CD4-positive, alpha-beta T cell treated with Interleukin-1 beta for 1 hour (primary cell): Measurements from ENCODE around the gene STX1B.

Source experiments
- DNase-seq, 2 donors: peaks; one replicate each; pipeline ENCODE4 v3.0.0-alpha.2; 2020 to 2022

The STX1B gene

GRCh38 chr16:30995927-30996323 is 14.5 kb downstream of the STX1B start:
- DNase-seq = no peak

- DNase-seq = no peak
Observed at GRCh38 chr16:30992931-30993816, 17.3 kb downstream of the STX1B start.

DNA sequence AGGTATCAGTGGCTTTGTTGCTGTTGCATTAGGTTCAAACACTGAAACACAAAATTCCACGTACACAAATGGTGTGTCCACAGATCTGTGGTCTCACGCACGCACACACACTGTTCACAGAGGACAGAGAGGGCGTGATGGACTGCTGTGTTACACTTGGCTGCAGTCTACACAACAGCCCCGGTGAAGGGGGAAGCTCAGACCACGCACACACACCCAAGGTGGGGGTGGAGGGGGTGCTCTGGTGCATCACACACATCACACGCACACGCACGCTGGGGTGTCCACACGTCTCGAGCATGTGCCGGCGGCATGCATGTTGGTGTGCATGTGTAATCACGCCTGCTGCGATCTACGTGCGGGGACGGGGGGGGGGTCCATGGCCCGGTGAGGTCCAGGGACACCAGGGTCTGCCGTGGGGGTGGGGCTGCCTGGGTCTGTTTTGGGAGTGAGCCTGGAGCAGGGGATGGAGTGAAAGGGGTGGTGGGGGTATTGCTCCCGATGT is 18.1 kb downstream of the STX1B start:
- no peak for DNase-seq

GRCh38 chr16:30991052-30991451 is 19.4 kb downstream of the STX1B start:
- DNase-seq = no peak

DNA sequence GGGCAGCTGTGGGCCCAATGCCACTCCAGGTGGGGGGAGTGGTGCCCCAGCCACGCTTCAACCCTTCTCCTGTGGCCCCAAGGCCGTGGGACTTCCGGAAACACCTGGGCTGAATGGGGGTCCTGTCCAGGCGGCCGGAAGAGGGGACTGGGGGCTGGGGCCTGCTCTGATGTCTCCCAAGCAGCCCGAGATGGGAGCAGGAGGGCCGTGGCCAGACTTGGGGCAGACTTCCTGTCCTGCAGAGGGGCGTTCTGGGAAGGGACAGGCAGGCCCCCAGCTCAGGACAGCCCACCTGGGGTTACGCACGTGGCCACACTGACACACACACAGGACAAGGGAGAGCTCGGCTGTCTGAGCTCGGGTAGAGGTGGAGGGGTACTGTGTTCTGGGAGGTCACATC is 20.3 kb downstream of the STX1B start:
- no peak for DNase-seq

DNA sequence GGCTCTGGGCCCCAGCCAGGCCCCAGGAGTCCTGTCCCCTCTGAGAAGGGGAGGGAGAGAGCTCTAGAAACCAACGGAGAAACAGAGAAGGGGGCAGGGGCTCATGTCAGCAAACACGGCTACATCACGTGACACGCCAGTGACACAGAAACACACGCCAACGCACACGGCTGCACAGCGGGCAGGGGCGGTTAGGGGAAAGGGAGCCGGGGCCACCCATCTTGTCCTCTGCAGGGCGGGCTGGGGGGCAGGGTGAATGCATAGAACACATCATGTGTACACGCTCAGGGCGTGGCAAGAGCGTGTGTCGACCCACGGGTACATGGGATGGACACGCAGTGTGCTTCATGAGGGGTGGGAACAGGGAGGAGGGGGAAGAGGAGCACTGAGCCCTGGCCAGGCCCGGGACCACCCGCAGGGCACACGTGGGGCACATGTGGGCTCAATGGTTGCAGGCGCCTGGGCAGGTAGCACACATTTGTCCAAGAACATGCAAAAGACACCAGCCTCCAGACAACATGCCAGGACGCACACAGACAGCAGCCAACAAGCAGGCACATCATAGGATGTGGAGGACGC is 20.9 kb downstream of the STX1B start:
- no peak for DNase-seq

GRCh38 chr16:30987581-30988190 is 22.8 kb downstream of the STX1B start:
- DNase-seq = no peak

DNA sequence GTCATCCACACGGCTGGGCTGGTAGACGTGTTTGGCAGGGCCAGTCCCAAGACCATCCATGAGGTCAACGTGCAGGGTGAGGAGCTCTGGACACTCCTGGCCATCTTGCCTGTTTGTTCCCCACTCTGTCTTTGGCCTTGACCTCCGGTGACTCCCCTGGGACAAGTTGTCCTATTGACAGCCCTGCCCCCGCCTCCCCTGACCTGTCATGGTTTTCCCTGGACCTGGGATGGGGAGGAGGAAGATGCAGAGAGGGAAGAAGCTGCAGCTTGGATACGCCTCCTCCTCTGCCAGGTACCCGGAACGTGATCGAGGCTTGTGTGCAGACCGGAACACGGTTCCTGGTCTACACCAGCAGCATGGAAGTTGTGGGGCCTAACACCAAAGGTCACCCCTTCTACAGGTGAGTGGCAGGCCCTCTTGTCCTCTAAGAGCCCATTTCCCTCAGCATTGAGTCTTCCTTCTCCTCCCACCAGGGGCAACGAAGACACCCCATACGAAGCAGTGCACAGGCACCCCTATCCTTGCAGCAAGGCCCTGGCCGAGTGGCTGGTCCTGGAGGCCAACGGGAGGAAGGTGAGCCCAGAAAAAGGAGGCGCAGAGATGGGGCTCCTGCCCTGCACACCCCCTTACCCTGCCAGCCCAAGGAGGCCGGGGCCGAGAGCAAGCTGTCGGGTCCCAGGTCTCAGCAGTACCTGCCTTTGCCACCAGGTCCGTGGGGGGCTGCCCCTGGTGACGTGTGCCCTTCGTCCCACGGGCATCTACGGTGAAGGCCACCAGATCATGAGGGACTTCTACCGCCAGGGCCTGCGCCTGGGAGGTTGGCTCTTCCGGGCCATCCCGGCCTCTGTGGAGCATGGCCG is 24.1 kb downstream of the STX1B start:
- DNase-seq = no peak

DNA sequence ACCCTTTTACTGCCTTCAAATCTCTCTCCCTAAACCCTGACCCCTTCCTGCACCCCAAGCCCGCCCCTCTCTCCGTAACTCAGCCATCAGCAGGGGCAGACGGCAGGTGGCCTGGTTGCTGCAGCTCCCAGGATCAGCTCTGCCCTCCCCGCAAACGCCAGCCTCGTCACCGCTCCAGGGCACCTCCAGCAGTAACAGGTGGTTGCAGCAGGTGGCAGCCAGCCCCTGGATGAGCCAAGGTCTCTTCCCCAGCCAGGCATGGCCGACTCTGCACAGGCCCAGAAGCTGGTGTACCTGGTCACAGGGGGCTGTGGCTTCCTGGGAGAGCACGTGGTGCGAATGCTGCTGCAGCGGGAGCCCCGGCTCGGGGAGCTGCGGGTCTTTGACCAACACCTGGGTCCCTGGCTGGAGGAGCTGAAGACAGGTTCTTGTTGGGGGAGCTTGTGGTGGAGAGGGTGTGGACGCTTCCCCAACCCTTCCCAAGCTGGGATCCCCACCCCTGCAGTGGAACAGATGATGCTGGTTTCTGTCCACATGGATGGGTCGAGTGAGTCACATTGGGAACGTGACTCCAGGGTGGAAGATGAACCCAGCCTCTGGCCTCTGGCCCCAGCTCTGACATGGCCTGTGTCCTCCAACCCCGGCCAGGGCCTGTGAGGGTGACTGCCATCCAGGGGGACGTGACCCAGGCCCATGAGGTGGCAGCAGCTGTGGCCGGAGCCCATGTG is 24.9 kb downstream of the STX1B start:
- DNase-seq = no peak

DNA sequence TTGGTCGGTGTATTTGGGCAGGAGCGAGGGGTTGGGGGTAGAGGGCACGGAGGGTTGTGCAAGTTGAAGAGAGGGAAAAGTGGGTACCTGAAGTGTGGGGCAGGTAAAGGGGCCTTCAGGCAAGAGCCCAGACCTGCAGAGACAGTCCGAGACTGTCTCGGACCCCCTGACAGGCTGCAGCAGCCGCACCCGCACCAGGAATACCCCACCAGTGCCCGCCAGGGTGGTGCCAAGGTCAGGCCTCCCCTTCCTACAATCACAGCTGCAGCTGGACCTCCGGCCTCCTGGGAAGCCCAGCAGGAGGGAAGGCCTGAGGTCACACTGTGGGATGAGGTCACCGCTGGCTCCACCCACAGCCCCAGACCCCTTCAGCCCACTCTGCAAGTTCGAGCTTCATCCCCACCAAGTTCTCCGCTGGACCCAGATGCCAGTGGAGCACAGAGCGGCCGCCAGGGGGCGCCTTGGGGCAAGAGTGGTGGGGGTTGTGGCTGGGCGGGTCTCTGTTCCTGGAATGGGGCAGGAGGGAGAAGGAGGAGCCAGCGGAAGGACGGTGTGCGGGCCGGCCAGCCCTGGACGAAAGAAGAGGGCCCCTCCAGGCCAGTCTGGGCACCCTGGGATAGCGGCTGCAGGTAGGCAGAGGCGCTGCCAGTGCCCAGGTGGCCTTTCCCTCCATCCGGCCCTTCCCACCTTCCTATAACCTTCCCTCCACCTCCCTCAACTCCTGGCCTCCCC is 25.6 kb downstream of the STX1B start, which contains the start of gene HSD3B7:
Gene HSD3B7, plus strand, starts transcription at position 539 of the 732 bp plus-strand sequence. CDS start 452 bp downstream, outside the sequence.
- peak; percentile 75 to 76 for DNase-seq

- no peak for DNase-seq
Observed at GRCh38 chr16:30983898-30984610, 26.4 kb downstream of the STX1B start.

- DNase-seq = no peak
Observed at GRCh38 chr16:30983289-30983889, 27.0 kb downstream of the STX1B start.

GRCh38 chr16:30982548-30983288 is 27.7 kb downstream of the STX1B start:
- DNase-seq = no peak

DNA sequence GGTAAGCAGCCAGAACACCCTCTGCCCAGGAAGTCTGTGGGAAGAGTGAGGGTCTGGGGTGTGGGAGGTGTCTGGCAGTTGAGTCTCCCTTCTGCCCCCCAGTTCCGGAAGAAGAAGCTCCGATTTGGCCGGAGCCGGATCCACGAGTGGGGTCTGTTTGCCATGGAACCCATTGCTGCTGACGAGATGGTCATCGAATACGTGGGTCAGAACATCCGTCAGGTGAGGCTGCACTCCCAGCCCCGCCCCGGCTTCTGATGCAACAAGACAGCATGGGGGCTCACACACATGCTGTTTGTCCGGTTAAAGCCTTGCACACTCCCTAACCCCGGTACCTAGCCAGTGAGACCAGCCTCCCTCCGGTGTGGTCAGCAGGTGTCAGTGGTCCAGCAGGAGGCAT is 29.5 kb downstream of the STX1B start:
- DNase-seq = no peak

DNA sequence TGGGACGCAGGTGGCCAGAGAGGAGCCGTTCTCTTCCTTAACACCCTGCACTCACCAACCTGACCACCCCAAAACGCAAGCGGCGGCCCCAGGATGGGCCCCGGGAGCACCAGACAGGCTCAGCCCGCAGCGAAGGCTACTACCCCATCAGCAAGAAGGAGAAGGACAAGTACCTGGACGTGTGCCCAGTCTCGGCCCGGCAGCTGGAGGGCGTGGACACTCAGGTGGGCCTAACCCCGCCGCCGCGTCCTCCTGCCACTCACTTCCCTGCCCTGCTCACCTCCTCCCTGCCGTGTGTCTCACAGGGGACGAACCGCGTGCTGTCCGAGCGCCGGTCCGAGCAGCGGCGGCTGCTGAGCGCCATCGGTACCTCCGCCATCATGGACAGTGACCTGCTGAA is 30.0 kb downstream of the STX1B start:
- DNase-seq = no peak

GRCh38 chr16:30980023-30980371 is 30.4 kb downstream of the STX1B start:
- DNase-seq = no peak

DNA sequence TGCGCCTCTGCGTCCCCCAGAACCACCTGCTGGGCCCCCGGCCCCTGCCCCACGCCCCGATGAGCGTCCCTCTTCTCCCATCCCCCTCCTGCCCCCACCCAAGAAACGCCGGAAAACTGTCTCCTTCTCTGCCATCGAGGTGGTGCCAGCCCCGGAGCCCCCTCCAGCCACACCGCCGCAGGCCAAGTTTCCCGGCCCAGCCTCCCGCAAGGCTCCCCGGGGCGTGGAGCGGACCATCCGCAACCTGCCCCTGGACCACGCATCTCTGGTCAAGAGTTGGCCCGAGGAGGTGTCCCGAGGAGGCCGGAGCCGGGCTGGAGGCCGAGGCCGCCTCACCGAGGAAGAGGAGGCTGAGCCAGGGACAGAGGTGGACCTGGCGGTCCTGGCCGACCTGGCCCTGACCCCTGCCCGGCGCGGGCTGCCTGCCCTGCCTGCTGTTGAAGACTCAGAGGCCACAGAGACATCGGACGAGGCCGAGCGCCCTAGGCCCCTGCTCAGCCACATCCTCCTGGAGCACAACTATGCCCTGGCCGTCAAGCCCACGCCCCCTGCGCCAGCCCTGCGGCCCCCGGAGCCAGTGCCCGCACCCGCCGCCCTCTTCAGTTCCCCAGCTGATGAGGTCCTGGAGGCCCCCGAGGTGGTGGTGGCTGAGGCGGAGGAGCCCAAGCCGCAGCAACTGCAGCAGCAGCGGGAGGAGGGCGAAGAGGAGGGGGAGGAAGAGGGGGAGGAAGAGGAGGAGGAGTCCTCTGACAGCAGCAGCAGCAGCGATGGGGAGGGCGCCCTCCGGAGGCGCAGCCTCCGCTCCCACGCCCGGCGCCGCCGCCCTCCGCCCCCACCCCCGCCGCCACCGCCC is 31.0 kb downstream of the STX1B start:
- no peak for DNase-seq

DNA sequence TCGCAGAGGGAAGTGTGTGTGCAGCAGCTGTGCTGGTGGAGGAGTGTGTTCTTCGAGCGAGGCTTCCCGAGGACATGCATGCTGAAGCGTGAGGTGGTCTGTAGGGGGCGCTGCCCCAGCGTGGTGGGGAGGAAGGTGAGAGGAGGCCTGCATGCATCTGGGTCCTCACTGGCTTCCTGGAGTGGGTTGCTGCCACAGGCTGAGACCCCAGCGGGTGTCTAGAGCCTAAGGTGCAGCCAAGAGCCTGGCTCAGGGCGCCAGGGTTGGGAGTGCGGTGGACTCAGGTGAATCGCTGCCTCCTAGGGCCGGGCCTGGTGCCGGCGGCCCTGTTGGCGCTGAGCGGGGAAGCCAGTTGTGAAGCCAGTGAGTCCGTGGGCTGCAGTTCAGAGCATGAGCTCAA is 32.9 kb downstream of the STX1B start:
- DNase-seq = peak in 1 of 2 donors; percentile 16

DNA sequence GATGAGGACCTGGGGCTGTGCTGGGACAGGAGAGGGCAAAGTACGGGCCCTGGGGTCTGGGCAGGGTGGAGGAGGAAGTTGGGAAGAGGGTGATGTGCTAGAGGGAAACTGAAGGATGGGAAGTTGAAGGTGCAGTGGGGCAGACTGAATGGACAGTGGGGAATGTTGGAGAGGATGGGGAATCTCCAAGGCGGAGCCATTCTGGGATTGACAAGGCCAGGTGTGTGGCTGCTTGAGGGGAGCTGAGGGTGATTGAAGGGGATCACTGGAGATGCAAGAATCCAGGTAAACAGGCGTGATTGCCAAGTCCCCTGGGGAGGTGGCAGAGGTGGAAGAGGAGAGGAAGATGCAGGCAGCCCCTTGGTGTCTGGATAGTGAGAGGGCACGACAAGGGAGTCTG is 34.0 kb downstream of the STX1B start:
- no peak for DNase-seq
